NCI-H146 treated with DMSO at 0.1 percent for 48 hours (cell line): Measurements from ENCODE around the gene PDZD11.
"Not testable (repeated sequence)": the region's sequence is repeated elsewhere in the genome, so short reads cannot be mapped to it uniquely, and the experiment has no call there.

Experiments used
- DNase-seq: peaks from one replicate; lab custom pipeline; 2025; ENCODE audit not compliant: unreplicated experiment; lab: John Stamatoyannopoulos, UW

PDZD11 gene

DNA sequence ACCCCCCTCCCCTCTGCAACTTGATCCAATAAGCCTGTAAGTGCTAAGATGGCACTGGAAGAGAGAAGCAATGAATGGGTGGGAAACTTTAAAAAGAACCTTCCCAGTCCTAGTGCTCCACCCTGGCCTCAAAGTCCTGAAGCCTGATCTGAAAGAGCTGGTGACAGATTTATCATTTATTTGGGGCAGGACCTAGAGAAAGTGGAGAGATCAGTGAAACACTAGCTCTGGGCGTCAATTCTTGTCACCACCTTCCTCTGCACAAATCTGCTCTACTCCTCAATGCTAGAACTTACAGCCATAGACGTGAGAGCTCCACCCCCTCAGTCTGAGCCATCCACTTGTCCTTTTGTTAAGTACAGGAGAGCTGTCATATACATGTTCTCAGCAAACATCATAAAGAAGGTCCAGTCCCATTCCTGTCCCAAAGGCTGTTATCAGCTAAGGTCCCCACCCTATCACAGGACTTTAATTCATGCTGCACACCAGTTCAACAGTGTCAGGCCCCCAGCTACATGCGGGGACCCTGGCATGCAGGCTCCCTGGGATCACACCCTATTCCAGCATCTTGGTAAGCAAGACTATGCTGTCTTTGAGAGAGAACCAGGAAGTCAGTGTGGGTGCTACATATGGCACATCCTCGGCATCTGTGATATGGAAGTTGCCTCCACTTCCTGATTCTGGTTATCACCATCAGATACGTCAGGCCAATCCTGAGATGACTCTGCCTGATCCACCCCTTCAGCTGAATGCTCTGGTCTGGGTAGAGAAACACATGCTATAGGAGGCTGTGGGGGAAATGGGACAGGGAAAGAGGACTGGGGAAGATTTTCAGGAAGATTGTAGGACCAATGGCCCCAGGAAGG lies 32.1 kb downstream of the PDZD11 start:
- no peak for DNase-seq

DNA sequence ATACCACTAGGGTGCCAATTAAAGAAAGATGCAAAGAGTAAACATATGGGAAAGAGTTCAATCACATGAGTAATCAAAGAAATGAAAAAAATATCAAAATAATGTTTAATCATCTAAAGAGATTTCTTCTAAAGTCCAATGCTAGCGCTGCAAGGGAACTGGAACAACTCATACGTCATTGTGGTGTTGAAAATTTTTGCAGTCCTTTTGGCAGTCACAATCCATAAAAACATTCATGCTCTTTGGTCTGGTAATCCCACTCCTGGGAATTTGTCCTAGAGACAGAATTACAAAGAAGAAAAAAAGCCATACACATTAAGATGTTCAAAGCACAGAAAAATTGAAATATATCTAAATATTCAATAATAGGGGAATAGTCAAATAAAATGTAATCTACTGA lies 34.3 kb downstream of the PDZD11 start:
- DNase-seq: no peak

DNA sequence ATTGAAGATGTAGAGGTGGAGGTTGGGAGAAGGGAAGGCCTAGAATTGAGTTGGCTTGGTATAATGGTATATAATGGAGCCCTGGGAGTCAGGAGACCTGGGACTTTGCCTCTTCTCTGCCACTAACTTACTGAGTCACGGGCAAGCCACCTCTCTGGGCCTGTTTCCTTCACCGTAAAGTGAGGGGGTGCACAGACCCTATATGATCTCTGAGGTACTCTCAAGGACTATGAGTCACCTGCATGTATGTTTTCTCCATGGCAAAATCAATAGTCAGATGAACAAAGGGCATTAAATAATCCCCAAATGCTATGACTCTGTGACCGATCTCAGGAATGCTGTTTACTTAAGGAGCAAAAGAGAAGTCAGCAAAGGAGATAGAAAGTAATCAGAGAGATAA lies 34.8 kb downstream of the PDZD11 start:
- DNase-seq: no peak

DNA sequence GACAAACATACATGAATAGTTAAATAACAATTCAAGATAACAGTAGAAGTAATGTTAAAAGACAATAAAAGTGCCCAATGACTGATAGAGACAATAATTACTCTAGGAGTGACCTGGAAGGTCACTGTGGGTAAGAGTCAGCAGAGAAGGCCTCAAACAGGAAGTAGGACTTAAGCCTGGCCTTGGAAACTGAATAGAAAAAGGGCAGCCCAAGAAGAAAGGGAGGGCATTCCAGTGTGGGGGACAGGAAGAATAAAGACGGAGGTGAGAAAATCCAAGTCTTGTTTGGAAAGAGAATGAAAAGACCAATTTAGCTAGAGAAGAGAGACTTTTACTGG lies 35.7 kb downstream of the PDZD11 start:
- no peak for DNase-seq

DNA sequence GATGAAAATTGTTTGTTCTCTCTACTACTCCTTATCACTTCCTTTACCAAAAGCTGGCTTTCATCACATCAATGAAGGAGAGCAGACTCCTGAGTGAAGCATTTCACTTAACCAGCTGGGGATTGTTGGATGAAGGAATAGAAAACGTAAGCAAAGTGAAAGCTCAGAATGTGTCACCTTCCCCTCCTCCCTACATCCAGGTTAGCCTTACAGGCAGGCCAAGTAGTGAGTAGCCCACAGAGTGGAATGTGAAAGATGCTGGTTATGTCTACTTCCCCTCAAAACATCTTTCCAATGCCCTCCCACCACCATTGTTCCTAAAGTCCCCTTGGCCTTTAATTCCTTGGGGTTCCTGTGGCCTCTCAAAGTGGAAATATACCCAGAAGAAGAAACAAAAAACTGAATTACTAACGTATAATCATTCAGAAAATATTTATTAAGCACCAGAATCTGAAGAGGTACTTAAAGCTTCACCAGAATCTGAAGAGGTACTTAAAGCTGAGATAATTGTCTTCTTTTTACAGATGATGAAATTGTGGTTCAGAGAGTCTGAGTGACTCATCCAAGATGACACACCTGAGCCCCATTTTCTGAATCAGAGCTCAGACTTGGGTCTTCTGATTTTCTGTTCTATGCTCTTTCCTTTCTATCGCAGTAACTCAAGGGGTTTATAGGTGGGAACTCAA lies 36.2 kb downstream of the PDZD11 start:
- no peak for DNase-seq

DNA sequence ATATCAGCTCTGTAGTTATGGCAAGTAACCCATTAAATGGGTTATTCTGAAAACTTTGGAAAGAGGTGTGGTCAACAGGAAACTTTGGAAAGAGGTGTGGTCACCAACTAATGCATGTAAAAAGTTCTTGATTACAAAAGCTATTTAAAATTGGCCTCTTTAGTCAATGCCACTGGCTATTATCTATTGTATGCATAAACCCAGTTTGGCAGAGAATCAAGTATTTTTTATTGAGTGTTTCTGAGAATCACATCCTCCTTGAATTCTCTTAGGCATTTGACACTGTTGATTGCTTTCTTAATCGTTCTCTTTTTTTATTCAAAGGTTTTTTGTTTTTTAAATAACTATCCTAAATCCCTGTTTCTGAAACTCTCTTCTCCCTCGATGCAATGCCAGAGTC lies 37.2 kb downstream of the PDZD11 start:
- DNase-seq: no peak

DNA sequence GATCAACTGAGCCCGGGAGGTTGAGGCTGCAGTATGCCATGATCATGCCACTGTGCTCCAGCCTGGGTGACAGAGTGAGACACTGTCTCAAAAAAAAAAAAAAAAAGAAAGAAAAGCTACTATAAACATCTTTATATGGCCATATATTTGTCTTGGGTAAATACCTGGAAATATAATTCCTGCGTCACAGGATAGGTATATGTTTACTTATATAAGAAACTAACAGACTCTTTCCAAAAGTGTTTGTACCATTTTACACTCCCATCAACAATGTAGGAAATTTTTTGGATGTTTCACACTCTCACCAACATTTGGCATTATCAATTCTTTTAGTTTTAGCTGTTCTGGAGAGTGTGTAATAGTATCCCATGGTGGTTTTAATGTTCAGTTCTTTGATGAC lies 42.5 kb downstream of the PDZD11 start:
- no peak for DNase-seq

DNA sequence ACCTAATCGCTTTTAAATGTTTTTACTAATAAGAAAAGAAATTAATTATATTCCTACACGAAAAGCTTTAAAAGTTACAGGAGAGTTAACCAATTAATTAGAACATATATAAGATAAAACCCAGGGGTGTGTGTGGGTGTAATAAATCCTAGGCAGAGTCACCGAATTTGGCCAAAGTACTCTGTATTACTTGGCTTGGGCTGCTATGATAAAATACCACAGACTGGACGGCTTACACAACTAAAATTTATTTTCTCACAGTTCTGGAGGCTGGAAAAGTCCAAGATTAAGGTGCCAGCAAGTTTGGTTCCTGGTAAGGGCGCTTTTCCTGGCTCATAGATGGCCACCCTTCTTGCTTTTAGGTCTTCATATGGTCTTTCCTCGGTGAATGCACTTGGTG lies 44.8 kb downstream of the PDZD11 start:
- DNase-seq: no peak

DNA sequence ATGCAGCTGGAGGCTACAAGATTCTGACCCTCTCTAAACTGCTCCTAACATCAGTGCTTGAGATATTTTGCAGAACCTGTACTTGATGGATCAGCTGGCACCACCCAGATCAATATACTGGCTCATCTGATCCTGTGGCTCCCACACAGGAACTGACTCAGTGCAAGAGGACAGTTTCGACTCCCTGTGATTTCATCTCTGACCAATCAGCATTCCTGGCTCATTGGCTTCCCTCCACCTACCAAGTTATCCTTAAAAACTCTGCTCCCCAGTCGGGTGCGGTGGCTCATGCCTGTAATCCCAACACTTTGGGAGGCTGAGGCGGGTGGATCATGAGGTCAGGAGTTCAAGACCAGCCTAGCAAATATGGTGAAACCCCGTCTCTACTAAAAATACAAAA lies 46.1 kb downstream of the PDZD11 start:
- DNase-seq: not testable (repeated sequence)

DNA sequence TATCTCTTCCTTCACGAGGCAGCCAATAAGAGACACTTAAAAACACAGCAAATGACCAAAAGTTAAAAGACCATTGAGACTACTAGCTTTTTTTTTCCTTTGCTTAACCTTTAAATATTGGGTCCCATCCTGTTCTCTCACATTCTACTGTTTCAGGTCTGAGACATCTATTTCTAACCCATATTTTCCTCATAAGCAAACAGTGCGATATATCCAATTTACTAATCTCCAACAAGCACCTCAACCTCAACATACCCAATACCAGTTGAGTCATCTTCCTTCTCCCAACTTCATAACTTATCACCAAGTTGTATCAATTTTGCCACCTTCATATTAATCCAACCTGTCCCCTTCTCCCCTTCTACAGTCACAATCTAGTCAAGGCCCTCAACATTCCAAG lies 48.2 kb downstream of the PDZD11 start:
- no peak for DNase-seq

DNA sequence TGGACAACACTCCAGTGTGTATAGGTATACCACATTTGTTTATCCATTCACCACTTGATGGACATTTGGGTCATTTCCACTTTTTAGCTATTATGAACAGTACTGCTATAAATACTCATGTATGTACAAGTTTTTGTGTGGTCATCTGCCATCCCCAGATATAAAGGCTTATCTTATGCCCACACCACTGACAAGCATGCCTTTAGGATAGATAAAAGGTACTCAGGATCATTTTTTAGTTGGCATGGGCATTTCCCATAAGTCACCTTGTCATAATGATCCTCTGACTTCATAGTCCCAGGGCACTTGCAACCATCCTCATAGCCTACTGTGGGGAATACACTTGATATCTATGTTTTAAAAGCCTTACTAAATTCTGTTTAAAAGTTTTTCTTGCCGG lies 49.0 kb downstream of the PDZD11 start:
- no peak for DNase-seq
